Measurements from ENCODE around the gene DGKZ.

The DGKZ gene

DNA sequence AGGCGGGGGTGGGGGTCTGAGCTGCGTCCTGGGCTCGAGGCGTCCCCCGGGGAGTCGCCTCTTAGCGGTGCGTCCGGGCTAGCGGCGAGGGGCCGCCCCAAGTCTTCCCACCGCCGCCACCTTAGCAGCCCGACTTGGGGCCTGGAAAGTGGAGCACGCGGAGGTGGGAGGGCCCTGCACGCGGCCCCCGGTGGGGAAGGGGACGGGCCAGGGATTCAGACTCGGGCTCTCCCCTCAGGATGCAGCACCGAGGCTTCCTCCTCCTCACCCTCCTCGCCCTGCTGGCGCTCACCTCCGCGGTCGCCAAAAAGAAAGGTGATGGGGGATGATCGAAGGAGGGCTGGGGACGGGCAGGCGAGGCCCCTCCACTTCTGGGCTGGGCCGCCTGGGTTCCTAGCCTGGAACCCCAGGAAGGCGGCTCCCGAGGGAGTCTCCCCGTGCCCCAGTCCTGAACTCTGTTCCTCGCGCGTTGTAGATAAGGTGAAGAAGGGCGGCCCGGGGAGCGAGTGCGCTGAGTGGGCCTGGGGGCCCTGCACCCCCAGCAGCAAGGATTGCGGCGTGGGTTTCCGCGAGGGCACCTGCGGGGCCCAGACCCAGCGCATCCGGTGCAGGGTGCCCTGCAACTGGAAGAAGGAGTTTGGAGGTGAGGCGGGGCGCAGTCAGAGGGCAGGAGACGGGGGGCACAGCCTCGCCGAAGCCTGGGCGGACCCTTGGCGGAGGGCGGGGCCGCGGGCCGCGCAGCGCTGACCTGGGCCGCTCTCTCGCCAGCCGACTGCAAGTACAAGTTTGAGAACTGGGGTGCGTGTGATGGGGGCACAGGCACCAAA is 34.8 kb downstream of the DGKZ start:
- peak in 1 of 2 experiments; percentile 36 for DNase-seq

DNA sequence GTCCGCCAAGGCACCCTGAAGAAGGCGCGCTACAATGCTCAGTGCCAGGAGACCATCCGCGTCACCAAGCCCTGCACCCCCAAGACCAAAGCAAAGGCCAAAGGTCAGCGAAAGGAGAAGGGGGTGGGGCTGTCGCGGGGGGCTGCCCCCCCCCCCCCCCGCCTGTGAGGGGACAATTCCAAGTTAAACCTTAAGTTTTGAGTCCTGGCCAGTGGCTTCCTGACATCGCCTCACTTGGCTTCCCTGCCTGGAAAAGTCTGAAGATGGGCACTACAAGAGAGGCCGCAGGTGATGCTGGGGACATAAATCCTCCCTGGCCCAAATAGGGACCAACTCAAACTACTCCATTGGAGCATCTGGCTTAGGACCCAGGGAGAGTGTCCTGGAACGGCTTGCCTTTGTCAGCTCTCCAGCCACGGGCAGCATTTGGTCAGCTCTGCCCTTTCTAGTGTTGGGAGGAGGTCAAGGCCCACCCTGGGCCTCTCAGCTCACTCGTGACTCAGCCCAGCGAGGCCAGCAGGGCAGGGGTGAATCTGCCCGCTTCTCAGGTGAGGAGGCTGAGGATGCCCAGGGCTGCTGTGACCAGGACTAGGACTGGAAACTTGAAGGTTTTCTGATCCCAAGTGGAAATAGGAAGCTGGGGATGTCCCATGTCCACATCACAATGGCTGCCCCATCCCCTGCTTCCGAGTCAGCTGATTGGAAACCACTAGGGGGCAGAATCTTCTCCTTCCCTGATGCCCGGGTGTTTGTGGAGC is 35.6 kb downstream of the DGKZ start:
- DNase-seq = no peak

DNA sequence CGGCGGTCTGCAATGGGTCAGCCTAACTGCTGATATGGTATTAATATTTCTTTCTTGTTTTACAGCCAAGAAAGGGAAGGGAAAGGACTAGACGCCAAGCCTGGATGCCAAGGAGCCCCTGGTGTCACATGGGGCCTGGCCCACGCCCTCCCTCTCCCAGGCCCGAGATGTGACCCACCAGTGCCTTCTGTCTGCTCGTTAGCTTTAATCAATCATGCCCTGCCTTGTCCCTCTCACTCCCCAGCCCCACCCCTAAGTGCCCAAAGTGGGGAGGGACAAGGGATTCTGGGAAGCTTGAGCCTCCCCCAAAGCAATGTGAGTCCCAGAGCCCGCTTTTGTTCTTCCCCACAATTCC is 36.1 kb downstream of the DGKZ start:
- no peak for DNase-seq

DNA sequence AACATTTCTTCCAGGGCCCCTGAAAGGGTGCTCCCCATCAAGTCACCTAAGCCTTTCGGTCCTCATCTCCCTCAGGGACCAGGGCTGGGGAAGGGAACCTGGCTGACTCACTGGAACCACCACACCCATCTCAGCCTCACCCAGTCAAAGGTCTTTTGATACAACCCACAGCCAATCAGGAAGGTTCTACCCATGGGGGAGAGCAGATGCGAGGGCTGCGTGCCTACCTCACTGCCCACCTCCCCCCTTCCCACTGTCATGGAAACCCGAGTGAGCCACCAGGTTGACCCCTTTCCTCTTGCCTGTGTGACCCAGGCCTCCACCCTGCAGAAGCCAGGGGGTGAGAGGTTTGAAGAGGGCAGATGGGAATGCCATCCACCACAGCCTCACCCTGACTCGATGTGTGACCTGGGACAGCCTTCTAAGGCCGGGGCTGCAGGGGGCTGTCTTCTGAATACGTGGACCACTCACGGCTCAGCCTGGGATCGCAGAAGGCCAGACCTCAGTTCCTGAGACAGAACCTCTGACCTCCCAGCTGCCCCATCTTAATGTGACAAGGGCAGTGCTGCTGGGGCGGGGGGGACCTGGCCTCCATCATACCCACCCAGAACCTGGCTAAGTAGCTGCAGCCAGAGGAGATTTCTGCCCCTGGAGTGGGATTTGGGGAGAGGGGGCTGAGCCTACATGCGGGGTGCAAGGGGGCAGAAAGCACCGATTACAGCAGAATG is 36.9 kb downstream of the DGKZ start:
- DNase-seq = no peak

DNA sequence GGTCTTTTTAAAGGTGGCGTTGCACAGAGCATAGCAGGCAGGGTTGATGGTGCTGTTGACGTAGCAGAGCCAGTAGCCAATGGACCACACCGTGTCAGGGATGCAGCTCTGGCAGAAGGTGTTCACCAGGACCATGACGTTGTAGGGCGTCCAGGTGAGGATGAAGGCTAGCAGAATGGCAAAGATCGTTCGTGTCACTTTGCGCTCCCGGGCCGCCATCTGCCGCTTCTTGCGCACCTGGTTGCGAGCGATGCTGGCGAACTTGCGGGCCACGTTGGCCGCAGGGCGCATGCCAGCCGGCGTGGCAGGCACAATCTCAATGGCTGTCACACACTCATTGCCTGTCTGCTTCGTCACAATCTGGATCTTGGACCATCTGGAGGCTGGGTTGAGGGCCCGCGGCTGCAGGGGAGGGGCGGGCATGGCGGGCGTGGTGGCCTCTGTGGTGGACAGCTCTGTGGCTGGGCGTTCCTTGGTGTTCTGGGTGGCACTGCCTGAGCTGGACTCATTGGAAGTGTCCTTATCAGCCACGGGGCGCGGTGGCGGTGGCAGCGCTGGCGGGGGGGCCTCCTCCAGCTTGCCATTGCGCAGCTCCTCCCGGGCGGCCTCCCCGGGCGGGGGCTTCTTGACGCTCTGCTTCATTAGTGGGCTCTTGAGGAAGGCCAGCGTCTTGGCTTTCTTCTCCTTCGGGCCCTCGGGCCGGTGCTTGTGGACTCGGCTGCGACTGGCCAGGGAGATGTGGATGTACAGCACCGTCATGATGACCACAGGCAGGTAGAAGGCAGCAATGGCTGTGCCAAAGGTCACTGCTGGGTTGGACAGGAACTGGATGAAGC is 38.1 kb downstream of the DGKZ start:
- no peak for DNase-seq

DNA sequence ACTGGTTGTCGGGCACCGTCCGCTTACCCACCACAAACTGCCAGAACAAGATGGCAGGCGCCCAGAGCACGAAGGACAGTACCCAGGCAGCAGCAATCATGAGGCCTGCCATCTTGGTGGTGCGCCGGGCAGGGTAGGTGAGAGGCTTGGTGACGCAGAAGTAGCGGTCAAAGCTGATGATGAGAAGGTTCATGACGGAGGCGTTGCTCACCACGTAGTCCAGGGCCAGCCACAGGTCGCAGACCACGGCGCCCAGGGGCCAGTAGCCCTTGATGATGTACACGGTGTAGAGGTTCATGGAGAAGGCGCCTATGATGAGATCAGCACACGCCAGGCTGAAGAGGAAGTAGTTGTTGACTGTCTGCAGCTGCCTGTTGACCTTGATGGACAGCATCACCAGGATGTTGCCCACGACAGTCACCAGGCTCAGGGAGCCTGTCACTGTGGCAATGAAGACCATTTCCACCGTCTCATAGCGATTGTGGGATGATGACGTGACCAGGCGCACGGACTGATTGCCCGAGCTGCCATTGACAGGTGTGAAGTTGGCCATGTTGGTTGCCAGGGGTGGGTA is 38.8 kb downstream of the DGKZ start:
- DNase-seq = no peak

DNA sequence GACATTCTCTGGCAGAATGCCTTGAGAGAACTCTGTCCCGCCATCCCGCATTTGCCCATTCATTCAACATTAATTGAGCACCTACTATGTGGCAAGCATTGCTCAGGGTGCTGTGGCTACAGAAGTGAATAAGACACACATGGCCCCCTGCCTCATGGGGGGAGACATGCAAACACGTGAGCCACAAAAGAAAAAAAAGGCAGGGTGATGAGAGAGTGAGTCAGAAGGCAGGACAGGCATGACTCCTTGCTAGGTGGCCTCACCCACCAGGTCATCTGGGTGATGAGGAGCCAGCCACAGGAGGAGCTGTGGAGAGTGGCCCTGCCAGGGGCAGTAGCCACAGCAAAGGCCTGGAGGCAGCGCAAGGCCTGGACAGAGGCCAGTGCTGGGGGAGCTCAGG is 39.4 kb downstream of the DGKZ start:
- no peak for DNase-seq

DNA sequence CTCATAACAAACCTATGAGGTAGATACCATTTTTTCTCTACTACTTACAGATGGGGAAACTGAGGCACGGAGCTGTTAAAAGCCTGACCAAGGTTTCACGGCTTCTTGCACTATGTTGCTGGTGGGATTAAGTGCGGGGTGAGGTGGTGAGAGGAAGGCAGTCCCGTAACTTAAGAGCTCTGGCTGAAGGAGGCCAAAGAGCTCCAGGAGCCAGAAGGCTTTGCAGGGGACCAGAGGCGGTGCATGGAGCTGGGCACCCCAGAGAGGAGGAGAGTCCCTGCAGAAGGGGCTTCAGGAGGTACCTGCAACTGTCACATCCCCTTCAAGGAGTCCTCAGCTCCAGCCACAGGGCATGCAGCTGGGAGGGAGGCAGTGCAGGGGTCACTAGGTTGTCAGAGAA is 40.2 kb downstream of the DGKZ start:
- no peak for DNase-seq

DNA sequence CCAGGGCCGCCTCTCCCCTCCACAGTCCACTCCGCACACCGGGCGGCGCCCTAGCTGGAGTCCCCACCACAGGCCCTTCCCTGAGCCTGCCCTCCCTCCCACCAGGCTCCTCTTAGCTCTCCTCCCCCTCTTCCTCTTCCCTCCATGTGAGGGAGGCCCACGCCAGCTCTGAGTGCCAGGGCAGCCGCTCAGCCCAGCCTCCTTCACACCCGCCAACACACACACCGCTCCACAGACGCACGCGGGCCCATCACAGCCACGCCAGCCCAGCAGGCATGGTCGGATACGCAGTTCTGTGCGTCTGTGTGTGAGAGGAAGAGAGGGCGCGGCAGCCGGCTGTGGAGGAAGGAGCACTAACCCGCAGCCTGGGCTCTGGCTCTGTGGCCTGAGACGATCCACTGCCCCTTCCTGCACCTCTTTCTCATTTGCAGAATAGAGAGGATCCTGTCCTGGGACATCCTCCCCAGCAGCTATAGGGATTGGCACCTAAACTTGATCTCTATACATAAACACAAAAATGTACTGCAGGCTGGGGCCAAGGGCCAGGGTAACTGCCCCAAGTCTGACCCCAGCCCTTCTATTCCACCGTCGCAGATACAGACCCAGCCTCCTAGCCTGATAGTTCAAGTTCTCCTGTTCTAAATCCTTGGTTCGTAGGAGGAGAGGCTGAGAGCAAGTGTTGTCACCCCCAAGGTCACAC is 40.8 kb downstream of the DGKZ start:
- DNase-seq = no peak

DNA sequence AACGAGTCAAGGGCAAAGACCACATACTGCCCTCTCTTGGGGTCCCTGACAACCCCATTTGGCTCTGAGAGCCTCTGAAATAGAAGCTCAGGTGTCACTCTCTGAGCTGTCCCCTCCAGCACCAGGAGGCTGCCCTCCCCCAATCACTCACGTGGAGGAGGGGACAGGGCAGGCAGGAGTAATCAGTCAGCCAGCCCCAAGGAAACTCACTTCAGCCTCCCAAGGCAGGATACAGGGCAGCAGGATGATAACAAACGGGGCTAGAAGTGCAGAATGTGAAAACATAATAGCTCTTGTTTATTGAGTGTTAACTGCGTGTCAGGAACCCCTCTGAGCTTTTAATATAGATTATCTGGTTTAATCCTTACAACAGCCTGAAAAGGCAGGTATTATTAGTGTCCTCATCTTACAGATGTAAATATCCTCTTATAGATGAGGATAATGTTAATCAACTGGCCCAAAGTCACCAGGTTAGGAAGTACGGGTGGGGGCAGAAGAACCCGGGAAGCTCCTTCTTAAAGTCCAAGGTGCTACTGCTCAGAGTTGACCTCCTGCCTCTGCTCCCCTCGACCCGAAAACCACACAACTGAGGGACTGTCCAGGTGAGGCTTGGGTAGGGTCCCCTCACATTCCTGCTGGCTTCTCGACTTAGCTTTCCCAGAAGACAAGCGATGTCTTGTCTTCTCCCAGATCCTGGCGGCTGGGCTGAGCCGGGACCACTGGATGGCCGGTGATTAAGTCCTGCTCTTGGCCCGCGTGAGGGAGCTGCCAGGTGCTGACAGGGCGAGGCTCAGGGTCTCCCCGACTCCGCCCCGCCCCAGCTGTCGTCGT is 41.6 kb downstream of the DGKZ start:
- DNase-seq = no peak

DNA sequence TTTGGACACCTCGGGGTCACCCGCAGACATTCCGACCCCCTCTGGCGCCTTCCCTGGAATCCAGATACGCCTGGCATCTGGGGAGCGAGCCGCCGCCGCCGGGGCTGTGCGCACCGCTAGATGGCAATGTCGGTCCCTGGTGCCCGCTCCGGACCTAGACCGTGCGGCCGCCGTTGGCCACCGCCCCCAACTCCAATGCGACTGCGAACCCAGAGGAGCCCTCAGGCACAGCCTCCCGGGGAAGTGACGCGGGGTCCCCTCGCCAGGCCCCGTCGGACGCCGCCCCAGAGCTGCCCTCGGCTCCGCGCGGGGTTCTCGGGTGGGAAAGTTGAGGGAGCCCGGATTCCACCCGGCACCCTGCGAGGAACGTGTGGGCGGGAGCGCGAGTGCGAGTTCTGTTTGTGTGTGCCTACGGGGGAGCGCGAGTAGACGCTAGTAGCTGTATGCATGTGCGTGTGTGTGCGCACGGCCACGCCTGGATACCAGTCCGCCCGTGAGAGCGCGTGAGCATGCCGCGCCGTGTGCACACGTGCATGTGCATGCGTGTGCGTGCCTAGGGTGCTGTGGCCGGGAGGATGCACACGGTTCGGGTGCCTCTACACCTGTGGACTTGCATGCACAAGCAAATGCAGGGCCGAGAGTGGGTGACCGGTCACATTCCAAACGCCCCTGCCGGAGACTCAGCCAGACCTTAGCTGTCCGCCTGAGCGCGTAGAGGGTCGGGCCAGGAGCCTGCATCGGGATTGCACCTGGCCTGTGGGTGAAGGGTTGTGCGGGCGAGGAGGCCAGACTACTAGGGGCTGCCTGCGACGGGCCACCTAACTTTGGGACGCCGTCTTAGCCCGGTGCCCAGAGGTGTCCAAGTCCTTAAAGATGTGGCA is 42.4 kb downstream of the DGKZ start:
- peak; percentile 73 to 79 for DNase-seq

DNA sequence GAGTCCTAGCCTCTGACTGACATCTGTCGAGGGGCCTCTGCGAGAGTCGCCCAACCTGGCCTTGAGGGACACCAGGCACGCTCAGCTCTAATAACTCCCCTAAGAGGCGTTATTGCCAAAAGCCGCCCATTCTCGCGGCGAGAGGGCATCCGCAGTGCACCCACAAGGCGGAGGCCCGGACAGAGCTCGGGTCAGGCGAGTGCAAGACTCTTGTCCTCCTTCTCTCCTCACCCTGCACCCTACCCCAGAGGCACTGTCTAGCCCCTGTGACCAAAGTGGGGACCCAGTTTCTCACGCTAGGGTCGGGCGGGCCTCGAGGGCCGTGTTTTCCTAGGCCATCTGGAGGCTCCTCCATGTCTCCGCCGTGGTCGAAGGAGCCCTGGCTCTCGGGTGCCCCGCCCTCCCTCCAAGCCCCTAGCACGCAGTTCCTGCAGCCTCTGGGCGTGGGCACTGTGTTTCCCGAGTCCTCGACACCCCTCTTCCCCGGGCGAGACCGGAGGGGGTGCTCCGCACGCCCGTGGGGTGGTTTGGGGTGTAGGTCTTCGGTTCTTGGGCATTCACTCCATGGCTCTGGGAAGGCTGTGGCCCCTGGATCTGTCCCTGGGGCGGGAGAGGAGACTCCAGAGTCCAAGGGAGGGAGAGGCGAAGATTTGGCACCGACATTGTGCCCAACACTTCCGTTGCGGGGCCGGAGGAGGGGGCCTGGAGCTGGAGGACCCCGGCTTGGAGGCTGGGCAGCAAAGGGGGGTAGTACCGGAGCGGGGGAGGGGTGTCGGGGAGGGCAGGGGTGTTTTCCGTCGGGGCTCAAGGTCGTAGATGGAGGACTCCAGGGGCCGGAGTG is 43.3 kb downstream of the DGKZ start:
- DNase-seq = no peak

DNA sequence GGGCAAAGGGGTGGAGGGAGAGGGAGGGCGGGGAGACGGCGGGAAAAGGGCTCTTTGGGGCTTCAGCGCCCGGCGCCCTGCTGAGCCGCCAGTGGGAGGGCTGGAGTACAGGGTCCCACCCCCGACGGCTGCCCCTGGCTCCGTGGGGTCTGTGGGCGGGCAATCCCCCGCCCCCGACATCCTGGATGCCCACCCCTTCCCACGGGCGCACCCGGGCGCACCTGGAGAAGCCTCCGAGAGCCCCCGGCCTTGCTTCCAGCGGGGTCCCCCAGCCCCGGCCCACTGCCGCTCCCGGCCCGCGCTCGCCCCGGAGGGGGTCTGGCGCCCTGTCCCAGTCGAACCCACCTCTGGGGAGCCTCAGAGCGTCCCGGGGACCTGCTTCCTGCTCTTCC is 43.9 kb downstream of the DGKZ start:
- no peak for DNase-seq

DNA sequence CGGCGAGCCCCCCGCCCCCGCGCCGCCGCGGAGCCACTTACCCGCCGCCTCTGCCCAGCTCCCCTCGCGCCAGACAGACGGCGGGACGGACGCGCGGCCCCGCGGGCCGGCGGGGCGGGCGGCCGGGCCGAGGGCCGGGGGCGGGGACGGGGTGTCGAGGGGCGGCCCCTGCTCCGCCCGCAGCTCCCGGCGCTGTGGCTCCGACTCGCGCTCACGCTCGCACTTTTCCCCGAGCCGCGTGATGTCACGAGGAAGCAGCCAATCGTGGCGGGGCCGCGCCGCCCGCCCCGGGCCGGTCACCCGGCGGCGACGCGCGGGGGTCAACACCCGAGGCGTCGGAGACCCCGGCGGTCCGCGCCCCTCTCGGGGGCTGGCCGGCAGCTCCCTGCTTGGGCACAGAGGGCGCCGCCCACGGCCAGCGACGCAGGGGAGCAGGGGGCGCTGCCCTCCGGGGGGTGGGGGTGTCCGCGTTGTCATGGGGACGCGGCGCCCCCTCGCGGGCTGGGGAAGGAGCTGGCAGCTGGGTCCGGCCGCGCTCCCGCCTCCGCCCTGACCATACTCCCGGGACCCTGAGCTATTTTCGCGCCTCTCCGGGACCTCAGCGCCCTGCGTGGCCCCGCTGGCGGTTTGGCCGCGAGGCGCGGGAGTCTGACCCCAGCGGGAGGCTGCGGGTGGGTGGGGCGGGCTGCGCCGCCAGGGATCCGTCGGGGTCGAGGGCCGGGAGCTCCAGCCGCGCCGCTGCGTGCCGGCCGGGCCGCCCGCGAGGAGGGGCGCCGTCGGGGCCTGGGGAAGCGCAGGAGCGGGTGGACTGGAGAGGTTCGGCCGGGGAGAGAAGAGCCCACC is 44.5 kb downstream of the DGKZ start, which contains the start of gene CHRM4:
Gene CHRM4 (minus strand): TSS at position 199 of the 843 bp plus-strand sequence. CDS start 5,219 bp downstream, outside the sequence.
- DNase-seq = peak in 1 of 2 experiments; percentile 55

DNA sequence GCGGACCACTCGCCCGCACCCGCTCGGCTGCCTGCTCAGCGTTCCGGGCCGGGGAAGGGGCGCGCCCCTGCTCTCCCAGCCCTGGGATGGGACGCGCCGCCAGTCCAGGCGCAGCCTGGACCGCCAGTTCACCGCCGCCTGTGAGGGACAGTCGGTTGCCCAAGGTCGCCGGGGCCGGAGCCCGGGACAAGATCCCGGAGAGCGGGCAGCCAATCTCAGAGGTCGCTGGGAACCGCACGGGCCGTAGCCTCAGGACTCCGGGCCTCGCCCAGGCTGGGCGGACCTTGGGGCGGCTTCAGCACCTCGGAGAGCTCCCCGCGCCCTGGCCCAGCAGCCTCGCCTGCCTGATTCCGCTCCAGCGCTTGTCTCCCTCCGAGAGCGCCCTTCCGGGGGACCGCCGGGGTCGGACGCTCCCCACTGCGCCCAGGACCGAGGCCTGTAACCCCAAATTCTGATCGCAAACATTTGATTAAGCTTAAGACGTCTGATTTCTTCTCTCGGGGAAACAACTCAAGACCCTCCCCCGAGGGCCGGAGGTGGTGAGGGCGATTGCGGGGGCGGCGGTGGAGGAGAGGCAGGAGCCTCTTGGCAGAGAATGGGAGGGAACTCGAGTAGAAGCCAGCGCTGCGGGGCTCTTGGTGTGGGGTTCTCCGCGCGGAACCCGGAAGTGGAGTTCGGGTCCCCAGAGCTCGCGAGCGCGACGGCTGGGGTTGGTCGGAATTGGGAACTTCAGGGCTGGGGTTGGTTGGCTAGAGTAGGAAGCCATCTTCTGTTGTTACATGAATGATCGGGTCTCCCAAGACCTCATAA is 45.4 kb downstream of the DGKZ start:
- DNase-seq = peak; percentile 79 to 82

DNA sequence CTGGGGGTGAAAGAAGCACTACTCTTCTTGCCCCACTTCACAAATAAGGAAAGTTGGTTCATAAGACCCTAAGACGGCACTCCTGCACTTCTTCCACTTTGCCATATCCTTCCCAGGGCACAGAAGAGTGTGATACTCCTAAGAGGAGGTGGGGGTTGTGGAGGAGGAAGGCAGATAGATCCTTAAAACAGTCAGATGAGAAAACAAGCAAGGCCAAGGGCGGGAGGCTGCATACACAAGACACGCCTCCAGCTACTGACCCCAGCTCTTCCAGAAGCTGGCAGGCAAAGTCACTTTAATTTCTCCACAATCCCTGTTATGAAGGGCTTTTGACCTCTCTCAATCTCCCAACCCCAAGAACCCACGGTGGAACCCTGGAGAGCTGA is 46.0 kb downstream of the DGKZ start:
- DNase-seq = no peak

DNA sequence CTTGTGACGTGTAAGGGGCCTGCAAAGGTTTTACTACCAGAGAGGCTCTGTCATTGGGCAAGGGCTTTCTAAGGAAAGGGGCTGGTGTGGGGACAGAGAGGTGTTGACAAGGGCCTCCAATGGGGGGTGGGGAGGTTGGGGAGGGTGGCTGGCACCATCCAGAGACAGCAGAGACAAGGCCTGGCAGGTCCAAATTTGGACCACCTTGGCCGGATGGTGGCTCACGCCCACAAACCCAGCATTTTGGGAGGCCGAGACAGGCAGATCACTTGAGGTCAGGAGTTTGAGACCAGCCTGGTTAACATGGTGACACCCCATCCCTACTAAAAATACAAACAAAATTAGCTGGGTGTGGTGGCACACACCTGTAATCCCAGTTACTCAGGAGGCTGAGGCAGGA is 46.5 kb downstream of the DGKZ start:
- DNase-seq = no peak
